ENCODE data around the gene TMEM154.

The TMEM154 gene

GRCh38 chr4:152594057-152594456, 85.7 kb downstream of the TMEM154 start:
- no peak for DNase-seq (ENCODE audit: low read depth in 2 of 2)

- DNase-seq (ENCODE audit: low read depth in 2 of 2) = no peak
Observed at GRCh38 chr4:152591876-152592275, 87.9 kb downstream of the TMEM154 start.

- DNase-seq (ENCODE audit: low read depth in 2 of 2) = peak in 1 of 2 donors; percentile 8
Observed at GRCh38 chr4:152591396-152591795, 88.4 kb downstream of the TMEM154 start.

GRCh38 chr4:152590179-152591031, 89.4 kb downstream of the TMEM154 start:
- no peak for DNase-seq (ENCODE audit: low read depth in 2 of 2)

GRCh38 chr4:152588869-152589268, 90.9 kb downstream of the TMEM154 start:
- DNase-seq (ENCODE audit: low read depth in 2 of 2) = no peak

GRCh38 chr4:152587127-152587526, 92.7 kb downstream of the TMEM154 start:
- DNase-seq (ENCODE audit: low read depth in 2 of 2) = no peak

GRCh38 chr4:152586668-152587067, 93.1 kb downstream of the TMEM154 start:
- no peak for DNase-seq (ENCODE audit: low read depth in 2 of 2)

- DNase-seq (ENCODE audit: low read depth in 2 of 2) = no peak
Observed at GRCh38 chr4:152585023-152585441, 94.8 kb downstream of the TMEM154 start.

- no peak for DNase-seq (ENCODE audit: low read depth in 2 of 2)
Observed at GRCh38 chr4:152581536-152582160, 98.1 kb downstream of the TMEM154 start.

GRCh38 chr4:152579916-152580315, 99.9 kb downstream of the TMEM154 start:
- no peak for DNase-seq (ENCODE audit: low read depth in 2 of 2)

GRCh38 chr4:152579107-152579764, 100.6 kb downstream of the TMEM154 start:
- DNase-seq (ENCODE audit: low read depth in 2 of 2) = no peak

- no peak for DNase-seq (ENCODE audit: low read depth in 2 of 2)
Observed at GRCh38 chr4:152578670-152579069, 101.1 kb downstream of the TMEM154 start.

- no peak for DNase-seq (ENCODE audit: low read depth in 2 of 2)
Observed at GRCh38 chr4:152577708-152578396, 101.9 kb downstream of the TMEM154 start.

- DNase-seq (ENCODE audit: low read depth in 2 of 2) = no peak
Observed at GRCh38 chr4:152575533-152575932, 104.3 kb downstream of the TMEM154 start.

- DNase-seq (ENCODE audit: low read depth in 2 of 2) = no peak
Observed at GRCh38 chr4:152573861-152574260, 105.9 kb downstream of the TMEM154 start.

- DNase-seq (ENCODE audit: low read depth in 2 of 2) = no peak
Observed at GRCh38 chr4:152572417-152573086, 107.2 kb downstream of the TMEM154 start.

GRCh38 chr4:152571770-152572169, 108.0 kb downstream of the TMEM154 start:
- DNase-seq (ENCODE audit: low read depth in 2 of 2) = no peak

- DNase-seq (ENCODE audit: low read depth in 2 of 2) = no peak
Observed at GRCh38 chr4:152571296-152571695, 108.5 kb downstream of the TMEM154 start.
